Smooth muscle cell (in vitro differentiated cells): Measurements from ENCODE around the gene FREM2. TPM values are rescaled to one million over a fixed set of nuclear protein-coding genes. Genes with fewer than 3 reads are reported as not detected.

Experiments used
- DNase-seq: peaks from one replicate; lab custom pipeline; 2025; ENCODE audit not compliant: unreplicated experiment; lab: John Stamatoyannopoulos, UW
- H2AFZ ChIP-seq: fragments of 200-600 bp; sonication (generic); 2 replicates; pipeline ENCODE4 v1.6.0; 2016; ENCODE audit warnings: antibody characterized with exemption, low read depth, mild to moderate bottlenecking
- H3F3A ChIP-seq: fragments of 200-600 bp; sonication (generic); 2 replicates; pipeline ENCODE4 v1.6.0; 2017; ENCODE audit warnings: antibody characterized with exemption, low read depth
- H3K27ac ChIP-seq: fragments of 200-600 bp; sonication (generic); 2 replicates; pipeline ENCODE4 v1.5.1; 2016; ENCODE audit warnings: low read depth, mild to moderate bottlenecking
- H3K27me3 ChIP-seq: fragments of 200-600 bp; sonication (generic); 2 replicates; pipeline ENCODE4 v1.6.1; 2016; ENCODE audit warnings: low read depth, mild to moderate bottlenecking
- H3K36me3 ChIP-seq: fragments of 200-600 bp; sonication (generic); 2 replicates; pipeline ENCODE4 v1.5.1; 2016; ENCODE audit warnings: low read depth
- H3K4me1 ChIP-seq: fragments of 200-600 bp; sonication (generic); 2 replicates; pipeline ENCODE4 v1.5.1; 2016; ENCODE audit warnings: low read depth
- H3K4me2 ChIP-seq: fragments of 200-600 bp; sonication (generic); 2 replicates; pipeline ENCODE4 v1.6.0; 2016; ENCODE audit warnings: mild to moderate bottlenecking
- H3K4me3 ChIP-seq: fragments of 200-600 bp; sonication (generic); 2 replicates; pipeline ENCODE4 v1.5.1; 2016; ENCODE audit warnings: mild to moderate bottlenecking
- H3K79me2 ChIP-seq: fragments of 200-600 bp; sonication (generic); 2 replicates; pipeline ENCODE4 v1.6.0; 2016; ENCODE audit warnings: low read depth, mild to moderate bottlenecking
- H3K9ac ChIP-seq: fragments of 200-600 bp; sonication (generic); 2 replicates; pipeline ENCODE4 v1.6.0; 2016; ENCODE audit warnings: low read depth
- H3K9me3 ChIP-seq: fragments of 200-600 bp; sonication (generic); replicated peaks from 2 replicates; pipeline ENCODE4 v1.5.1; 2016; ENCODE audit warnings: low read depth
- H4K20me1 ChIP-seq: fragments of 200-600 bp; sonication (generic); 2 replicates; pipeline ENCODE4 v1.6.0; 2016; ENCODE audit warnings: low read depth
- CTCF ChIP-seq: fragments of 200-600 bp; sonication (generic); IDR thresholded peaks from 2 replicates; pipeline ENCODE4 v1.5.1; 2017; ENCODE audit warnings: borderline replicate concordance, mild to moderate bottlenecking, antibody characterized with exemption; ENCODE audit not compliant: insufficient read depth, poor library complexity, severe bottlenecking
- whole genome bisulfite sequencing: methylation state at CpG from one replicate; pipeline ENCODE4 v1.1.7; 2016; ENCODE audit warnings: low lambda C conversion rate; 5-methylcytosine and 5-hydroxymethylcytosine counted together
- polyA plus RNA-seq: library from polyadenylated mRNA; unstranded; fragments of >200 nt; fragmentation: Nextera tagmentation; extraction: Ambion mirVana; gene quantifications from 2 replicates; pipeline ENCODE4 v1.2.1, GENCODE V29; 2016
- total RNA-seq: library from RNA; depleted of rRNA; stranded (reverse); fragments of >200 nt; gene quantifications from 2 replicates; pipeline ENCODE4 v1.2.3, GENCODE V29; 2014

Gene FREM2
- total and polyA plus RNA-seq, 2 experiments from 2014 or later = 2.7 TPM; not detected in 1

- Histone ChIP-seq H3K4me1 (no peaks in the 10 kb centered on the region), H3K9ac (no peak overlapping the region), H3K4me2 (no peak overlapping the region), H3K4me3 (no peak overlapping the region), H3F3A (no peaks in the 10 kb centered on the region), H3K9me3 (no peaks in the 10 kb centered on the region), H2AFZ (no peak overlapping the region), H3K36me3 (no peaks in the 10 kb centered on the region), H3K27ac (no peak overlapping the region), H3K27me3 (no peaks in the 10 kb centered on the region), H4K20me1 (no peaks in the 10 kb centered on the region), H3K79me2 (no peaks in the 10 kb centered on the region)
- TF ChIP-seq CTCF = no peak
- DNase-seq = no peak
- 100% methylated on average over 1 of the region's 1 CpG for WGBS
Observed at GRCh38 chr13:38767506-38768265, 80.8 kb downstream of the FREM2 start.

GRCh38 chr13:38769526-38769925 is 82.6 kb downstream of the FREM2 start:
- Histone ChIP-seq H3K4me3 (no peak overlapping the region), H4K20me1 (no peaks in the 10 kb centered on the region), H3K27ac (no peak overlapping the region), H2AFZ (no peak overlapping the region), H3K79me2 (no peaks in the 10 kb centered on the region), H3K4me2 (no peak overlapping the region), H3K9ac (no peak overlapping the region), H3K27me3 (no peaks in the 10 kb centered on the region), H3K4me1 (no peaks in the 10 kb centered on the region), H3F3A (no peaks in the 10 kb centered on the region), H3K36me3 (no peaks in the 10 kb centered on the region), H3K9me3 (no peaks in the 10 kb centered on the region)
- TF ChIP-seq CTCF = no peak
- WGBS = 95% methylated on average over 7 of the region's 7 CpGs
- DNase-seq = no peak

- Histone ChIP-seq H3K36me3 (no peaks in the 10 kb centered on the region), H3K9ac (no peak overlapping the region), H3K27me3 (no peaks in the 10 kb centered on the region), H4K20me1 (no peaks in the 10 kb centered on the region), H3K27ac (no peak overlapping the region), H3K79me2 (no peaks in the 10 kb centered on the region), H3K4me3 (no peak overlapping the region), H3F3A (no peaks in the 10 kb centered on the region), H3K4me2 (no peak overlapping the region), H3K9me3 (no peaks in the 10 kb centered on the region), H2AFZ (no peak overlapping the region), H3K4me1 (no peaks in the 10 kb centered on the region)
- TF ChIP-seq CTCF = no peak
- WGBS = 78% methylated on average over 5 of the region's 5 CpGs
- no peak for DNase-seq
Observed at GRCh38 chr13:38775085-38775484, 88.2 kb downstream of the FREM2 start.
